GM23248 (cell line): ENCODE data around the gene GAB2. TPM values are rescaled to one million over a fixed set of nuclear protein-coding genes. Genes with fewer than 3 reads are reported as not detected.
A peak's percentile ranks its signal among the peaks of the same experiment; 100 is the strongest.

Experiments
- DNase-seq: peaks from one replicate; pipeline ENCODE4 v3.0.0-alpha.2; 2015
- H2AFZ ChIP-seq: fragments of 200-600 bp; sonication (generic); 2 replicates; pipeline ENCODE4 v1.6.1; 2016; ENCODE audit warnings: antibody characterized with exemption
- H3F3A ChIP-seq: fragments of 200-600 bp; sonication (generic); 2 replicates; pipeline ENCODE4 v1.6.1; 2016; ENCODE audit warnings: mild to moderate bottlenecking, antibody characterized with exemption, mixed run types; ENCODE audit not compliant: insufficient read depth
- H3K27ac ChIP-seq: fragments of 200-600 bp; sonication (generic); 2 replicates; pipeline ENCODE4 v1.5.1; 2016; ENCODE audit warnings: mild to moderate bottlenecking
- H3K27me3 ChIP-seq: fragments of 200-600 bp; sonication (generic); replicated peaks from 2 replicates; pipeline ENCODE4 v1.6.1; 2016; ENCODE audit warnings: mild to moderate bottlenecking; ENCODE audit not compliant: insufficient read depth
- H3K36me3 ChIP-seq: fragments of 200-600 bp; sonication (generic); 2 replicates; pipeline ENCODE4 v1.6.1; 2016; ENCODE audit warnings: low read depth, mild to moderate bottlenecking
- H3K4me1 ChIP-seq: fragments of 200-600 bp; sonication (generic); 2 replicates; pipeline ENCODE4 v1.6.1; 2016; ENCODE audit warnings: mild to moderate bottlenecking; ENCODE audit not compliant: insufficient read depth
- H3K4me2 ChIP-seq: fragments of 200-600 bp; sonication (generic); one replicate; pipeline ENCODE4 v1.6.1; 2016; ENCODE audit warnings: mild to moderate bottlenecking; ENCODE audit not compliant: unreplicated experiment
- H3K4me3 ChIP-seq: fragments of 200-600 bp; sonication (generic); 2 replicates; pipeline ENCODE4 v1.5.1; 2016; ENCODE audit warnings: mild to moderate bottlenecking
- H3K79me2 ChIP-seq: fragments of 200-600 bp; sonication (generic); 2 replicates; pipeline ENCODE4 v1.6.1; 2016; ENCODE audit warnings: mild to moderate bottlenecking; ENCODE audit not compliant: insufficient read depth
- H3K9ac ChIP-seq: fragments of 200-600 bp; sonication (generic); 2 replicates; pipeline ENCODE4 v1.6.1; 2016; ENCODE audit warnings: mild to moderate bottlenecking
- H3K9me2 ChIP-seq: fragments of 200-600 bp; sonication (generic); 2 replicates; pipeline ENCODE4 v1.6.1; 2016; ENCODE audit warnings: mixed run types, mild to moderate bottlenecking, moderate library complexity; ENCODE audit not compliant: insufficient read depth
- H3K9me3 ChIP-seq: fragments of 200-600 bp; sonication (generic); one replicate; pipeline ENCODE4 v1.6.1; 2017; ENCODE audit warnings: low read depth
- H4K20me1 ChIP-seq: fragments of 200-600 bp; sonication (generic); 2 replicates; pipeline ENCODE4 v1.6.0; 2016; ENCODE audit not compliant: insufficient read depth
- EZH2 ChIP-seq: fragments of 200-600 bp; sonication (generic); IDR thresholded peaks from 2 replicates; pipeline ENCODE4 v1.6.1; 2018; ENCODE audit warnings: antibody characterized with exemption, mild to moderate bottlenecking; ENCODE audit not compliant: insufficient read depth, poor library complexity, severe bottlenecking
- EZH2phosphoT487 ChIP-seq: fragments of 200-600 bp; sonication (generic); IDR thresholded peaks from 2 replicates; pipeline ENCODE4 v1.6.1; 2018; ENCODE audit warnings: antibody characterized with exemption, moderate library complexity, mild to moderate bottlenecking, low read depth; ENCODE audit not compliant: insufficient read depth
- WGBS, 2 experiments: methylation state at CpG; one replicate each; pipeline ENCODE4 v1.1.6; 2015 to 2017; ENCODE audit warnings: low lambda C conversion rate in 2 of 2, low coverage in 1 of 2; ENCODE audit errors: missing lambda C conversion rate in 2 of 2; 5-methylcytosine and 5-hydroxymethylcytosine counted together
- in situ Hi-C: fragments of 300-500 bp; cut with MboI; formaldehyde crosslinking; loops from 2 replicates; pipeline ENCODE4 v1.15.0; 2020
- polyA plus RNA-seq: library from polyadenylated mRNA; unstranded; fragments of >200 nt; fragmentation: Nextera tagmentation; extraction: Ambion mirVana; gene quantifications from 2 replicates; pipeline ENCODE4 v1.2.1, GENCODE V29; 2016
- total RNA-seq: library from RNA; depleted of rRNA; stranded (reverse); fragments of >200 nt; shearing (Covaris generic); gene quantifications from 2 replicates; pipeline ENCODE4 v1.2.3, GENCODE V29; 2014

GAB2 gene
- total and polyA plus RNA-seq, 2 experiments from 2014 or later = 1.8 to 12.2 TPM

DNA sequence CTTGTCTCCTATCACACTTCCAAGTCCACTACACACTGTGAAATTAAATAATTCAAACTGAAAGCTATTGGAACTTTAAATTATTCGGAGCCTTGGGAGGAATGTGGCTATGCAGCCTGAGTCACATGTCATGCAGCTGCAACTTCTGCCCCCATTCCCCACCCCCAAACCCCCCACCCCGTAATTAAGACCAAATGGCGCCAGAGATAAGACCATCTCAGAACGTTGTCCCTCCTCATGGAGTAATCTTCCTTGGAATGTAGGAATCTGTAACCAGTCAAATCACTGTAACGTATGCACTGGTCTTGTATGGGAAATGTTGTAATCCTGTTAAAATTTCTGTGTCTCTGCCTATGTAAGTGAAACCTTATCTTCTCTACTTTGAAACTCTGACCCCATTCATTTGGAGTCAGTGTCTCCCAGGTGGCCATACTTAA, 37.0 kb downstream of the GAB2 start:
- in situ Hi-C loops = no loop called here
- Histone ChIP-seq H3F3A (no peaks in the 10 kb centered on the region), H3K4me2 (no peak overlapping the region), H3K4me1 (peaks cover 23% of the 10 kb centered on the region), H2AFZ (no peak overlapping the region), H3K27ac (peak overlapping the region; percentile 12; the same call in 1 of the 2 replicates), H3K36me3 (no peaks in the 10 kb centered on the region), H3K9ac (no peak overlapping the region), H4K20me1 (no peaks in the 10 kb centered on the region), H3K9me2 (no peaks in the 10 kb centered on the region), H3K79me2 (no peaks in the 10 kb centered on the region; the same call in 1 of the 2 replicates), H3K27me3 (no peaks in the 10 kb centered on the region), H3K4me3 (no peak overlapping the region; the same call in 1 of the 2 replicates), H3K9me3 (no peaks in the 10 kb centered on the region)
- 28 to 29% methylated on average over 5 of the region's 5 CpGs for WGBS, 2 experiments
- peak; percentile 27 for DNase-seq
- TF ChIP-seq EZH2 (no peak), EZH2phosphoT487 (no peak)

DNA sequence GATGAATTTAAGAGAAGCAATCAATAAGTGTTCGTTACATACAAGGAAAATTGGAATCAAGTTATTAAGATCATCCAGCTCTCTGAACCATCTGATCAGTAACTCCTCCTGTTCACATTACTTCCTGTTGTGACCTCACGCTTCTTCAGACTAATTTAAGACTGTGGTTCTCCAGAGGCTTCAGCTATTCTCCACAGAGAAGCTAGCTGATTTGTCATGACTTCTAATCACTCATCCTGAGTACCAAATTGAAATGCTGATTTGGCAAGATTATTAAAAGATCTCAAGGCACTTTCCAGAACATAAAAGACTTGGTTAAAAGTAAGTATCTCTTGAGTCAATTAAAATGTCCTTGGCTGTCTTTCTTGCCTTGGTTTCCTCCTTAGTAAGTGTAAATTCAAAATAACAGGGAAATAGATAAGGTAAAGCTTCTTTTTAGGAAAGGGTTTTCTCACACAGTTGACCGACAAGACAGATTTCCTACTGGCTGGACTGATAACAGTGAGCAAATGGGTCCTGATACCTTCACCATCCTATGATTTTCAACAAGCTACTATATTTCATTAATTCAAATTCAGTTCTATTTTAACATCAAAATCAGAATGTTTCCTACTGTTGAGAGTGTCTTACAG, 38.5 kb downstream of the GAB2 start:
- no peak overlapping the region for H3K4me2 ChIP-seq
- H4K20me1 ChIP-seq = no peaks in the 10 kb centered on the region
- in situ Hi-C loops = no loop called here
- TF ChIP-seq EZH2 (no peak), EZH2phosphoT487 (no peak)
- H3K9ac ChIP-seq = no peak overlapping the region
- H3K79me2 ChIP-seq = no peaks in the 10 kb centered on the region; the same call in 1 of the 2 replicates
- DNase-seq = peak; percentile 22
- no peaks in the 10 kb centered on the region for H3K9me2 ChIP-seq
- H3K27me3 ChIP-seq = no peaks in the 10 kb centered on the region
- H3K4me1 ChIP-seq = peaks cover 23% of the 10 kb centered on the region
- H3F3A ChIP-seq = no peaks in the 10 kb centered on the region
- H3K27ac ChIP-seq = no peak overlapping the region
- no peak overlapping the region for H2AFZ ChIP-seq
- WGBS, 2 experiments = 87 to 88% methylated on average over 3 of the region's 3 CpGs
- no peaks in the 10 kb centered on the region for H3K36me3 ChIP-seq
- H3K9me3 ChIP-seq = no peaks in the 10 kb centered on the region
- no peak overlapping the region for H3K4me3 ChIP-seq

DNA sequence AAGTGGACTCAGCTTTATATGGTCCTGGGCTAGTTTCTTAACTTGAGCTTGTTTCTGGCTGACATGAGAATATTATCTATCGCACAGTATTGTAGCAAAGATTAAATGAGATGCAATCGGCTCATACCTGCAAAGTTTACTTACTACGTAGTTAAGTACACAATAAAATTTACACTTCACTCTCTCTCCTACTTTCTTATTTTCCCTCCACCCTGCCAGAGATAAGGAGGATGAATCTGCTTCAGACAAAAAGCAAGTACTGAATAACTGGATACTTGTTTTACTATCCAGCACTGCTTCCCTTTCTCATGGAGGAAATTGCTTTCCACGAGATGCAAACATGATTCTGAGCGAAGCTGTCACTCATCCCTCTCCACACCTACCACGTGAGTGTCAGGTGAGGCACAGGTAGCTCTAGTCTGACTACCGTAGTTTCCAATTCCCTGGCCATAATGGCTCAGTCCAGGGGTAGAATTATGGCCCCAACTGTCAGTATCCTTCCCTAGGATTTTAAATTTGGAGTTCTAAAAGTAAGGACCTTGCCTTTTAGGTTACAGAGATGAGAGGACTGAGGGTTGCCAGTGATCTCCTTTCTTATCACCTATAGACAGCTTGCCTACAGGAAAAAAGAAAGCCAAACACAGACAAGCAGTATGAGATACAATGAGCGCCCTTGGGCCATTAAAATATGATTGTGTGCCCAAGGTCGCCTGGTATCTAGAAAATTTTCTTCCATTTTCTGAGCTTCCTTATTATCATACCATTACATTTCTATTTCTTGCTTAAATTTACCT, 39.8 kb downstream of the GAB2 start:
- in situ Hi-C loops = no loop called here
- H3K79me2 ChIP-seq = no peaks in the 10 kb centered on the region; the same call in 1 of the 2 replicates
- H3F3A ChIP-seq = no peaks in the 10 kb centered on the region
- H3K9ac ChIP-seq = no peak overlapping the region
- no peaks in the 10 kb centered on the region for H3K36me3 ChIP-seq
- WGBS, 2 experiments = 93 to 94% methylated on average over 9 of the region's 9 CpGs
- H3K4me2 ChIP-seq = no peak overlapping the region
- no peak overlapping the region for H3K4me3 ChIP-seq
- H3K27me3 ChIP-seq = no peaks in the 10 kb centered on the region
- no peak overlapping the region for H2AFZ ChIP-seq
- no peaks in the 10 kb centered on the region for H3K9me2 ChIP-seq
- no peak for DNase-seq
- no peak overlapping the region for H3K27ac ChIP-seq
- TF ChIP-seq EZH2 (no peak), EZH2phosphoT487 (no peak)
- H3K4me1 ChIP-seq = peaks cover 23% of the 10 kb centered on the region
- no peaks in the 10 kb centered on the region for H4K20me1 ChIP-seq
- H3K9me3 ChIP-seq = no peaks in the 10 kb centered on the region

DNA sequence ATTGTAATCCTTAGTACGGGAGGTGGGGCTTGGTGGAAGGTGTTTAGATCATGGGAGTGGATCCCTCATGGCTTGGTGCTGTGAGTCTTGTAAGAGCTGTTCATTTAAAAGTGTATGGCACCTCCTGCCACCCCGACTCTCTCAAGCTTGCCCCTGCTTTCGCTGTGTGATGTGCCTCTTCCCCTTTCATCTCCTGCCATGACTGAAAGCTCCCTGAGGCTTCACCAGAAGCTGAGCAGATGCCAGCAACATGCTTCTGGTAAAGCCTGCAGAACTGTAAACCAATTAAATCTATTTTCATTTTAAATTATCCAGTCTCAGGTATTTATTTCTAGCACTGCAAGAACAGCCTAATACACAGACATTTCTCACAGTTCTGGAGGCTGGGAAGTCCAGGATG, 40.8 kb downstream of the GAB2 start:
- 75 to 79% methylated on average over 3 of the region's 3 CpGs for WGBS, 2 experiments
- no peaks in the 10 kb centered on the region for H3K36me3 ChIP-seq
- H3K4me1 ChIP-seq = peaks cover 23% of the 10 kb centered on the region
- H2AFZ ChIP-seq = no peak overlapping the region
- no peak overlapping the region for H3K4me3 ChIP-seq
- no peaks in the 10 kb centered on the region for H3K27me3 ChIP-seq
- no peak overlapping the region for H3K9ac ChIP-seq
- H3K9me2 ChIP-seq = no peaks in the 10 kb centered on the region
- H3K79me2 ChIP-seq = no peaks in the 10 kb centered on the region; the same call in 1 of the 2 replicates
- no peaks in the 10 kb centered on the region for H4K20me1 ChIP-seq
- TF ChIP-seq EZH2phosphoT487 = no peak
- TF ChIP-seq EZH2 = no peak
- no peak overlapping the region for H3K4me2 ChIP-seq
- H3K9me3 ChIP-seq = no peaks in the 10 kb centered on the region
- no peak overlapping the region for H3K27ac ChIP-seq
- no peak for DNase-seq
- in situ Hi-C loops = no loop called here
- H3F3A ChIP-seq = no peaks in the 10 kb centered on the region
